B cell (primary cell): ENCODE data around the gene MZF1. TPM values are rescaled to one million over a fixed set of nuclear protein-coding genes. Genes with fewer than 3 reads are reported as not detected.
A peak's percentile ranks its signal among the peaks of the same experiment; 100 is the strongest.

Source experiments
- ATAC-seq: fragments of 200-7000 bp; cut with Tn5 transposase; one replicate; pipeline ENCODE4 v1.10.0; 2021; ENCODE audit warnings: low read depth, mild to moderate bottlenecking, moderate number of reproducible peaks, moderate library complexity
- CTCF ChIA-PET: fragments of 350-600 bp; sonication (Branson Sonifier 250); formaldehyde crosslinking; loops from one replicate; lab custom pipeline; 2021; ENCODE audit warnings: antibody characterized with exemption, inconsistent platforms; lab: Charles Lee
- POLR2A ChIA-PET: fragments of 350-600 bp; sonication (Branson Sonifier 250); formaldehyde crosslinking; loops from one replicate; lab custom pipeline; 2021; ENCODE audit warnings: antibody characterized with exemption; lab: Charles Lee
- DNase-seq: peaks from one replicate; pipeline ENCODE4 v3.0.0; 2013
- H2AFZ ChIP-seq: 2 replicates; pipeline ENCODE4 v1.6.1; 2012; ENCODE audit warnings: mild to moderate bottlenecking, low read depth, low read length; ENCODE audit not compliant: insufficient read depth, poor library complexity, severe bottlenecking
- H3K27ac ChIP-seq, 2 donors: 1 replicate in 1 of 2; 2 replicates in 1 of 2; pipeline ENCODE4 v1.5.1; 2012 to 2013; ENCODE audit warnings: low read length in 2 of 2, mild to moderate bottlenecking in 2 of 2, moderate library complexity in 1 of 2
- H3K27me3 ChIP-seq, 4 experiments: fragments of 200-600 bp in 1 of 4; sonication (generic) in 1 of 4; replicated peaks in 1 of 4; 1 replicate in 2 of 4; 2 replicates in 2 of 4; pipeline versions ENCODE4 v1.6.1 to v1.7.0; 2013 to 2016; ENCODE audit warnings: low read length in 3 of 4, mild to moderate bottlenecking in 2 of 4, mixed read lengths in 1 of 4, moderate library complexity in 1 of 4; ENCODE audit not compliant: insufficient read depth in 4 of 4, control insufficient read depth in 3 of 4; ENCODE audit errors: control extremely low read depth in 1 of 4
- H3K36me3 ChIP-seq, 2 experiments: replicated peaks in 1 of 2; 1 replicate in 1 of 2; 2 replicates in 1 of 2; pipeline versions ENCODE4 v1.6.1 to v1.7.1; 2013; ENCODE audit warnings: low read length in 1 of 2; ENCODE audit not compliant: insufficient read depth in 2 of 2, control insufficient read depth in 1 of 2; ENCODE audit errors: control extremely low read depth in 1 of 2, extremely low read depth in 1 of 2
- H3K4me1 ChIP-seq, 2 donors: fragments of 200-600 bp in 1 of 2; sonication (generic) in 1 of 2; 1 replicate in 1 of 2; 2 replicates in 1 of 2; pipeline versions ENCODE4 v1.5.1 to v1.6.1; 2013 to 2017; ENCODE audit warnings: low read length in 2 of 2; ENCODE audit not compliant: control insufficient read depth in 2 of 2, insufficient read depth in 2 of 2
- H3K4me2 ChIP-seq: replicated peaks from 2 replicates; pipeline ENCODE3; 2012; ENCODE audit warnings: mild to moderate bottlenecking, low read depth, low read length; ENCODE audit not compliant: poor library complexity, severe bottlenecking
- H3K4me3 ChIP-seq, 5 experiments: fragments of 200-600 bp in 1 of 5; sonication (generic) in 1 of 5; 1 replicate in 3 of 5; 2 replicates in 2 of 5; pipeline versions ENCODE4 v1.5.1 to v1.7.0; 2011 to 2016; ENCODE audit warnings: low read length in 4 of 5, mild to moderate bottlenecking in 4 of 5, low read depth in 2 of 5, control low read depth in 1 of 5, moderate library complexity in 1 of 5; ENCODE audit not compliant: insufficient read depth in 1 of 5; ENCODE audit errors: control extremely low read depth in 1 of 5, extremely low read depth in 1 of 5
- H3K79me2 ChIP-seq: fragments of 200-600 bp; sonication (generic); one replicate; pipeline ENCODE4 v1.6.0; 2016; ENCODE audit warnings: low read length; ENCODE audit not compliant: control insufficient read depth, insufficient read depth
- H3K9ac ChIP-seq: fragments of 200-600 bp; sonication (generic); 2 replicates; pipeline ENCODE4 v1.6.1; 2017; ENCODE audit warnings: mild to moderate bottlenecking, low read length, moderate library complexity
- H3K9me3 ChIP-seq, 3 donors: one replicate each; pipeline versions ENCODE4 v1.6.1 to v1.7.1; 2013; ENCODE audit warnings: low read length in 2 of 3; ENCODE audit not compliant: control insufficient read depth in 2 of 3, insufficient read depth in 1 of 3; ENCODE audit errors: control extremely low read depth in 1 of 3
- H4K20me1 ChIP-seq: 2 replicates; pipeline ENCODE4 v1.6.0; 2012; ENCODE audit warnings: mild to moderate bottlenecking, low read length; ENCODE audit not compliant: insufficient read depth, control insufficient read depth, poor library complexity, severe bottlenecking
- H3K27ac Mint-ChIP-seq: one replicate; pipeline ENCODE4 v1.8.0; 2021; ENCODE audit warnings: mixed read lengths
- H3K27me3 Mint-ChIP-seq: one replicate; pipeline ENCODE4 v1.8.0; 2021; ENCODE audit warnings: mixed read lengths
- H3K4me1 Mint-ChIP-seq: one replicate; pipeline ENCODE4 v1.8.0; 2021; ENCODE audit warnings: mixed read lengths
- H3K4me3 Mint-ChIP-seq: one replicate; pipeline ENCODE4 v1.8.0; 2021; ENCODE audit warnings: mixed read lengths
- H3K9me3 Mint-ChIP-seq: one replicate; pipeline ENCODE4 v1.8.0; 2022; ENCODE audit warnings: mixed read lengths; ENCODE audit not compliant: insufficient read depth
- EZH2 ChIP-seq: IDR thresholded peaks from 2 replicates; pipeline ENCODE4 v1.6.1; 2012; ENCODE audit warnings: borderline replicate concordance, low read depth, mild to moderate bottlenecking, moderate library complexity, low read length; ENCODE audit not compliant: insufficient read depth, poor library complexity, severe bottlenecking
- WGBS: methylation state at CpG from one replicate; pipeline ENCODE4 v1.1.5; 2013; ENCODE audit warnings: missing lambda C conversion rate; ENCODE audit not compliant: insufficient coverage; 5-methylcytosine and 5-hydroxymethylcytosine counted together
- intact Hi-C: fragments of 100-400 bp; cut with micrococcal nuclease; formaldehyde crosslinking; loops from one replicate; pipeline ENCODE4 v1.10.0; 2022
- polyA plus RNA-seq: library from polyadenylated mRNA; depleted of rRNA; stranded (reverse); fragments of >200 nt; gene quantifications from 2 replicates; pipeline ENCODE4 v1.2.3, GENCODE V29; 2012
- total RNA-seq, 2 donors: library from RNA; stranded (reverse); fragments of 120-200 nt in 1 of 2; gene quantifications; 1 replicate in 1 of 2; 2 replicates in 1 of 2; pipeline versions ENCODE4 v1.2.3 to v1.2.4, GENCODE V29; 2013 to 2022
- TF ChIP-seq, protein P1 (sequence below): fragments of 200-600 bp; IDR thresholded peaks from one replicate; pipeline ENCODE4 v1.8.0; 2022; ENCODE audit warnings: antibody characterized with exemption, mild to moderate bottlenecking

Gene MZF1
- total and polyA plus RNA-seq, 2 donors (not counting 1 experiment from before 2014, with no cell fraction given), result 79.4 to 95.8 TPM

DNA sequence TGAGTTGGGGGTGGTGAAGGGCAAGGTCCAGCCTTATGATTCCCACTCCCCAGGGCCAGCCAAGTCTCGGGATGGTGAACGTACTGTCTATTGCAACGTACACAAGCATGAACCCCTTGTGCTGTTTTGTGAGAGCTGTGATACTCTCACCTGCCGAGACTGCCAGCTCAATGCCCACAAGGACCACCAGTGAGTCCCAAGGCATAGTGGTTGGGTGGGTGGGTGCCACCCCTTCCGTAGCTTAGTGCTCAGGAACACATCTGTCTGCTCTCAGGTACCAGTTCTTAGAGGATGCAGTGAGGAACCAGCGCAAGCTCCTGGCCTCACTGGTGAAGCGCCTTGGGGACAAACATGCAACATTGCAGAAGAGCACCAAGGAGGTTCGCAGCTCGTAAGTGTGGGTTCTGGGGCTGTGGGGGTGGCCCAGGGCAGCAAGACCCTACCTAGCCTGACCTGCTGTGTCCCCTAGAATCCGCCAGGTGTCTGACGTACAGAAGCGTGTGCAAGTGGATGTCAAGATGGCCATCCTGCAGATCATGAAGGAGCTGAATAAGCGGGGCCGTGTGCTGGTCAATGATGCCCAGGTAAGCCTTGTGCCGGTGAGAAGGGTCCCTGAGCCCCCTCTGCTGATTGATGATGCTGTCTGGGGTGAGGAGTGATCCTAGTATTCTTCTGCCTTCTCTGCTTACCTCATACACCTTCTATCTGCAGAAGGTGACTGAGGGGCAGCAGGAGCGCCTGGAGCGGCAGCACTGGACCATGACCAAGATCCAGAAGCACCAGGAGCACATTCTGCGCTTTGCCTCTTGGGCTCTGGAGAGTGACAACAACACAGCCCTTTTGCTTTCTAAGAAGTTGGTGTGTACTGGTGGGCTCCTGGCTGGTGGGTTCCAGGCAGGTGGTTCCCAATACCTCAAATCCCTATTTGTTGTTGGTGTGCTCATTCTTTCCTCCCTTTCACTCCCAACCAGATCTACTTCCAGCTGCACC lies 25.5 kb downstream of the MZF1 start:
- TF ChIP-seq, protein P1, sequence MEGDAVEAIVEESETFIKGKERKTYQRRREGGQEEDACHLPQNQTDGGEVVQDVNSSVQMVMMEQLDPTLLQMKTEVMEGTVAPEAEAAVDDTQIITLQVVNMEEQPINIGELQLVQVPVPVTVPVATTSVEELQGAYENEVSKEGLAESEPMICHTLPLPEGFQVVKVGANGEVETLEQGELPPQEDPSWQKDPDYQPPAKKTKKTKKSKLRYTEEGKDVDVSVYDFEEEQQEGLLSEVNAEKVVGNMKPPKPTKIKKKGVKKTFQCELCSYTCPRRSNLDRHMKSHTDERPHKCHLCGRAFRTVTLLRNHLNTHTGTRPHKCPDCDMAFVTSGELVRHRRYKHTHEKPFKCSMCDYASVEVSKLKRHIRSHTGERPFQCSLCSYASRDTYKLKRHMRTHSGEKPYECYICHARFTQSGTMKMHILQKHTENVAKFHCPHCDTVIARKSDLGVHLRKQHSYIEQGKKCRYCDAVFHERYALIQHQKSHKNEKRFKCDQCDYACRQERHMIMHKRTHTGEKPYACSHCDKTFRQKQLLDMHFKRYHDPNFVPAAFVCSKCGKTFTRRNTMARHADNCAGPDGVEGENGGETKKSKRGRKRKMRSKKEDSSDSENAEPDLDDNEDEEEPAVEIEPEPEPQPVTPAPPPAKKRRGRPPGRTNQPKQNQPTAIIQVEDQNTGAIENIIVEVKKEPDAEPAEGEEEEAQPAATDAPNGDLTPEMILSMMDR, result no peak
- no peak for TF ChIP-seq EZH2
- peaks cover 49% of the 10 kb centered on the region for H3K79me2 ChIP-seq
- no peak for ATAC-seq
- H3K9me3 Mint-ChIP-seq, result no peaks in the 10 kb centered on the region
- peak; percentile 24 for DNase-seq
- H3K4me3 ChIP-seq, result no peak overlapping the region
- peaks cover 0 to 3% (median 0%) of the 10 kb centered on the region in 4 experiments for H3K27me3 ChIP-seq
- H3K4me1 Mint-ChIP-seq, result peaks cover 30% of the 10 kb centered on the region
- H3K27ac Mint-ChIP-seq, result peak overlapping the region; percentile 41
- 93% methylated on average over 15 of the region's 18 CpGs for WGBS
- H4K20me1 ChIP-seq, result peaks cover 70% of the 10 kb centered on the region
- ChIA-PET CTCF (no interaction called here), POLR2A (interaction anchor here (1.3 kb wide), 1 partner anchor 28 kb away, joined by 3 read pairs; the partner anchor contains the start of gene ZBTB45)
- no peak overlapping the region for H3K4me3 Mint-ChIP-seq
- intact Hi-C loops, result no loop called here
- no peak overlapping the region for H3K4me2 ChIP-seq
- H3K9ac ChIP-seq, result no peak overlapping the region
- no peaks in the 10 kb centered on the region for H3K9me3 ChIP-seq
- no peak overlapping the region for H2AFZ ChIP-seq
- H3K4me1 ChIP-seq, result peaks cover 17 to 31% of the 10 kb centered on the region in 2 donors
- no peak overlapping the region for H3K27ac ChIP-seq
- peaks cover 7% of the 10 kb centered on the region for H3K27me3 Mint-ChIP-seq
- H3K36me3 ChIP-seq, result peaks cover 1 to 70% of the 10 kb centered on the region in 2 experiments
